GM12878 (cell line): ENCODE data around the gene ARAF. TPM values are rescaled to one million over a fixed set of nuclear protein-coding genes. Genes with fewer than 3 reads are reported as not detected.

Experiments
- ATAC-seq: fragments of 200-7000 bp; cut with Tn5 transposase; 3 replicates; pipeline ENCODE4 v1.9.1; 2020; ENCODE audit warnings: mild to moderate bottlenecking, moderate library complexity
- BruUV-seq: library from RNA; stranded (reverse); fragments of 400-500 nt; replicated peaks from 2 replicates; lab custom pipeline; 2021; lab: Mats Ljungman, UMichigan
- CTCF ChIA-PET: fragments of 300-600 bp; sonication (Branson Sonifier 250); formaldehyde crosslinking; extraction: SDS; loops from one replicate; lab custom pipeline; 2021; ENCODE audit warnings: inconsistent platforms; lab: Yijun Ruan, JAX
- POLR2A ChIA-PET: fragments of 350-600 bp; formaldehyde crosslinking; extraction: SDS; loops from one replicate; lab custom pipeline; 2021; ENCODE audit warnings: inconsistent platforms; lab: Charles Lee
- RAD21 ChIA-PET: fragments of 300-600 bp; sonication (Branson Sonifier 250); formaldehyde crosslinking; loops from one replicate; lab custom pipeline; 2023; ENCODE audit warnings: antibody characterized with exemption; ENCODE audit not compliant: unreplicated experiment; lab: Charles Lee
- SMC1A ChIA-PET: fragments of 300-600 bp; sonication (Branson Sonifier 250); formaldehyde crosslinking; loops from one replicate; lab custom pipeline; 2023; ENCODE audit not compliant: unreplicated experiment, uncharacterized antibody; lab: Charles Lee
- DNase-seq: peaks from one replicate; pipeline ENCODE4 v3.0.0-alpha.2; 2011; ENCODE audit warnings: low read depth, low spot score
- FAIRE-seq: peaks from 3 replicates; lab custom pipeline; 2011; peaks lifted over from hg19 to GRCh38; lab: Jason Lieb, UNC
- H2AFZ ChIP-seq: 2 replicates; pipeline ENCODE4 v1.6.0; 2011; ENCODE audit warnings: low read depth, low read length, control low read depth; ENCODE audit not compliant: control insufficient read depth
- H3K27ac ChIP-seq: 2 replicates; pipeline ENCODE4 v1.5.1; 2011; ENCODE audit warnings: control low read depth; ENCODE audit not compliant: control insufficient read depth, insufficient read depth
- H3K27me3 ChIP-seq, 2 experiments: replicated peaks in 1 of 2; 2 replicates each; pipeline versions ENCODE4 v1.6.0 to v1.6.1; 2011; ENCODE audit warnings: low read length in 1 of 2; ENCODE audit not compliant: control insufficient read depth in 2 of 2, insufficient read depth in 2 of 2
- H3K36me3 ChIP-seq, 2 experiments: 2 replicates each; pipeline ENCODE4 v1.5.1; 2011; ENCODE audit warnings: low read length in 1 of 2; ENCODE audit not compliant: control insufficient read depth in 2 of 2, insufficient read depth in 2 of 2
- H3K4me1 ChIP-seq: 2 replicates; pipeline ENCODE4 v1.6.1; 2011; ENCODE audit warnings: mild to moderate bottlenecking, low read length, moderate library complexity, mixed read lengths; ENCODE audit not compliant: control insufficient read depth, insufficient read depth
- H3K4me2 ChIP-seq: 2 replicates; pipeline ENCODE4 v1.6.0; 2011; ENCODE audit warnings: control low read depth; ENCODE audit not compliant: control insufficient read depth, insufficient read depth
- H3K4me3 ChIP-seq: fragments of 200-600 bp; sonication (generic); 2 replicates; pipeline ENCODE4 v1.5.1; 2016
- H3K79me2 ChIP-seq: 2 replicates; pipeline ENCODE4 v1.6.0; 2011; ENCODE audit warnings: low read length; ENCODE audit not compliant: control insufficient read depth, insufficient read depth
- H3K9ac ChIP-seq: 2 replicates; pipeline ENCODE4 v1.8.0; 2011; ENCODE audit warnings: low read length, control low read depth, mixed read lengths; ENCODE audit not compliant: control insufficient read depth, insufficient read depth
- H3K9me3 ChIP-seq: replicated peaks from 3 replicates; pipeline ENCODE4 v1.5.1; 2011; ENCODE audit warnings: mild to moderate bottlenecking, low read length; ENCODE audit not compliant: control insufficient read depth, insufficient read depth
- H4K20me1 ChIP-seq: 2 replicates; pipeline ENCODE4 v1.6.0; 2011; ENCODE audit not compliant: control insufficient read depth, insufficient read depth
- BACH1 ChIP-seq: fragments of 450-650 bp; IDR thresholded peaks from 2 replicates; pipeline ENCODE4 v1.6.1; 2017; ENCODE audit warnings: mild to moderate bottlenecking, borderline replicate concordance
- CHD1 ChIP-seq: IDR thresholded peaks from 2 replicates; pipeline ENCODE4 v1.6.1; 2012; ENCODE audit warnings: low read depth, low read length, improper control_type of control experiment
- FOXM1 ChIP-seq: IDR thresholded peaks from 2 replicates; pipeline ENCODE4 v1.6.1; 2012; ENCODE audit warnings: low read depth, mild to moderate bottlenecking, inconsistent platforms, low read length, moderate library complexity
- JUND ChIP-seq: IDR thresholded peaks from 2 replicates; pipeline ENCODE4 v1.6.1; 2012; ENCODE audit warnings: low read depth, mild to moderate bottlenecking, low read length, improper control_type of control experiment, moderate library complexity
- KDM1A ChIP-seq: fragments of 200-600 bp; sonication (generic); IDR thresholded peaks from 2 replicates; pipeline ENCODE4 v1.6.1; 2016; ENCODE audit warnings: borderline replicate concordance
- MTA3 ChIP-seq: IDR thresholded peaks from 2 replicates; pipeline ENCODE4 v1.6.1; 2012; ENCODE audit warnings: low read length, inconsistent platforms, borderline replicate concordance
- NFYA ChIP-seq: IDR thresholded peaks from 2 replicates; pipeline ENCODE4 v1.6.1; 2011; ENCODE audit warnings: low read depth, mild to moderate bottlenecking, low read length, improper control_type of control experiment, borderline replicate concordance
- NR2C2 ChIP-seq: IDR thresholded peaks from 2 replicates; pipeline ENCODE4 v1.6.1; 2011; ENCODE audit warnings: borderline replicate concordance, low read depth; ENCODE audit not compliant: control insufficient read depth, insufficient read length
- POLR2AphosphoS2 ChIP-seq: IDR thresholded peaks from 2 replicates; pipeline ENCODE4 v1.6.1; 2011; ENCODE audit warnings: low read depth, mild to moderate bottlenecking, low read length, improper control_type of control experiment, moderate library complexity
- POU2F2 ChIP-seq: IDR thresholded peaks from 3 replicates; pipeline ENCODE4 v1.6.1; 2011; ENCODE audit warnings: low read depth, mild to moderate bottlenecking, low read length, borderline replicate concordance
- RAD21 ChIP-seq: IDR thresholded peaks from 2 replicates; pipeline ENCODE4 v1.6.1; 2011; ENCODE audit warnings: mild to moderate bottlenecking, low read depth, low read length, moderate library complexity; ENCODE audit not compliant: insufficient read depth
- RBBP5 ChIP-seq: fragments of 200-600 bp; sonication (generic); conservative IDR thresholded peaks from 2 replicates; pipeline ENCODE4 v1.6.1; 2016
- RUNX3 ChIP-seq: IDR thresholded peaks from 2 replicates; pipeline ENCODE4 v1.6.1; 2012; ENCODE audit warnings: low read length, inconsistent platforms
- SMARCA5 ChIP-seq: fragments of 450-650 bp; IDR thresholded peaks from 2 replicates; pipeline ENCODE4 v1.6.1; 2017; ENCODE audit warnings: mild to moderate bottlenecking
- SMC3 ChIP-seq: IDR thresholded peaks from 2 replicates; pipeline ENCODE4 v1.6.1; 2011; ENCODE audit warnings: low read length, improper control_type of control experiment, borderline replicate concordance
- SREBF1 ChIP-seq: IDR thresholded peaks from 2 replicates; pipeline ENCODE4 v1.6.1; 2012; ENCODE audit warnings: mild to moderate bottlenecking, low read length
- SREBF2 ChIP-seq: IDR thresholded peaks from 2 replicates; pipeline ENCODE4 v1.6.1; 2012; ENCODE audit warnings: mild to moderate bottlenecking, low read length
- TBL1XR1 ChIP-seq: IDR thresholded peaks from 2 replicates; pipeline ENCODE4 v1.6.1; 2012; ENCODE audit warnings: low read depth, low read length, improper control_type of control experiment
- ZBTB4 ChIP-seq: fragments of 450-650 bp; formaldehyde crosslinking; IDR thresholded peaks from 2 replicates; pipeline ENCODE4 v1.4.0; 2022; ENCODE audit warnings: mild to moderate bottlenecking, moderate library complexity
- ZNF274 ChIP-seq: IDR thresholded peaks from one replicate; pipeline ENCODE4 v1.8.0; 2011; ENCODE audit not compliant: insufficient read length, insufficient read depth
- ZNF622 ChIP-seq: fragments of 450-650 bp; IDR thresholded peaks from 2 replicates; pipeline ENCODE4 v1.6.1; 2017; ENCODE audit warnings: mild to moderate bottlenecking, inconsistent platforms
- WGBS: methylation state at CpG from one replicate; pipeline ENCODE4 v1.1.6; 2016; ENCODE audit warnings: low lambda C conversion rate; ENCODE audit not compliant: insufficient replicate concordance, insufficient coverage; ENCODE audit errors: missing lambda C conversion rate; 5-methylcytosine and 5-hydroxymethylcytosine counted together
- in situ Hi-C: fragments of 300-500 bp; cut with MboI; formaldehyde crosslinking; loops from 9 replicates; pipeline ENCODE4 v1.14.3; 2018; ENCODE audit warnings: mixed read lengths
- intact Hi-C: fragments of 100-400 bp; cut with micrococcal nuclease; formaldehyde crosslinking; loops from one replicate; pipeline ENCODE4 v1.14.2; 2022; ENCODE audit not compliant: unreplicated experiment
- polyA plus RNA-seq, 11 experiments: library from polyadenylated mRNA; depleted of rRNA in 4 of 11; unstranded in 6 of 11; stranded (reverse) in 5 of 11; fragments of >200 nt; fragmentation: Nextera tagmentation in 4 of 11; fragmentation: Illumina TruSeq in 1 of 11; extraction: Ambion mirVana in 4 of 11; extraction: Trizol in 1 of 11; gene quantifications; 1 replicate in 1 of 11; 2 replicates in 10 of 11; pipeline versions ENCODE4 v1.2.1 to v1.2.3, GENCODE V29; 2011 to 2016; ENCODE audit warnings: inconsistent platforms in 2 of 11, missing spikeins in 2 of 11, low read depth in 1 of 11
- total RNA-seq, 4 experiments: library from RNA; depleted of rRNA in 3 of 4; stranded (reverse); fragments of >200 nt in 3 of 4; fragmentation: Illumina TruSeq in 1 of 4; extraction: Trizol in 1 of 4; gene quantifications; 2 replicates each; pipeline versions ENCODE4 v1.2.1 to v1.2.3, GENCODE V29; 2013 to 2021

Gene ARAF
- total and polyA plus RNA-seq, 10 of the 15 experiments (the other 5 are each of a cell fraction or from before 2014, with no cell fraction given): 5.0 to 79.2 (median 39.1) TPM

GRCh38 chrX:47583240-47583861 lies 22.3 kb downstream of the ARAF start (continued):
- TF ChIP-seq ZBTB4 (CRISPR knock-in tag) (no peak), RAD21 (no peak), SREBF2 (no peak), POLR2AphosphoS2 (no peak), NFYA (no peak), RBBP5 (no peak), POU2F2 (no peak), CHD1 (no peak), SREBF1 (no peak), TBL1XR1 (no peak)

- intact Hi-C loops (loop anchor here (5.0 kb wide), 1 partner anchor 43 kb away; the partner anchor contains the start of gene CFP), in situ Hi-C loops (no loop called here)
- no peak overlapping the region for H3K4me3 ChIP-seq
- H3K36me3 ChIP-seq: no peaks in the 10 kb centered on the region
- H4K20me1 ChIP-seq: no peaks in the 10 kb centered on the region
- no peak for ATAC-seq
- H3K9me3 ChIP-seq: no peaks in the 10 kb centered on the region
- H3K27me3 ChIP-seq: no peaks in the 10 kb centered on the region
- RAD21 ChIA-PET: no interaction called here
- H3K4me1 ChIP-seq: no peaks in the 10 kb centered on the region
- SMC1A ChIA-PET: no interaction called here
- 59% methylated on average over 6 of the region's 6 CpGs for WGBS
- H3K4me2 ChIP-seq: no peak overlapping the region
- FAIRE-seq: no peak
- BruUV-seq: no TSS peak
- no peak overlapping the region for H3K27ac ChIP-seq
- TF ChIP-seq FOXM1: no peak
- no peak for TF ChIP-seq KDM1A
- no peak for TF ChIP-seq JUND
- no peak for TF ChIP-seq SREBF2
- TF ChIP-seq MTA3: no peak
- TF ChIP-seq BACH1: no peak
- no peak for TF ChIP-seq ZNF622
- TF ChIP-seq ZNF274: no peak
- TF ChIP-seq SREBF1: no peak
- TF ChIP-seq NR2C2: no peak
- no peak for TF ChIP-seq RUNX3
- no peak for TF ChIP-seq SMC3
- no peak for TF ChIP-seq SMARCA5
- CTCF ChIA-PET: no interaction called here
- DNase-seq: no peak
- POLR2A ChIA-PET: no interaction called here
- no peak overlapping the region for H3K9ac ChIP-seq
- H2AFZ ChIP-seq: no peak overlapping the region
- H3K79me2 ChIP-seq: no peaks in the 10 kb centered on the region; the same call in 1 of the 2 replicates
Measured at GRCh38 chrX:47584714-47585113, 23.7 kb downstream of the ARAF start.
